Gastrocnemius medialis (tissue), 4 donors: Measurements from ENCODE around the gene AMN1.

Source experiments
- CTCF ChIP-seq, 5 experiments: fragments of 450-650 bp in 3 of 5; fragments of 200-600 bp in 2 of 5; sonication (generic) in 2 of 5; IDR thresholded peaks in 4 of 5; conservative IDR thresholded peaks in 1 of 5; 1 replicate in 4 of 5; 2 replicates in 1 of 5; pipeline ENCODE4 v1.5.1; 2016 to 2019; ENCODE audit warnings: antibody characterized with exemption in 5 of 5, mild to moderate bottlenecking in 3 of 5, moderate library complexity in 3 of 5
- POLR2A ChIP-seq, 2 donors: fragments of 450-650 bp; IDR thresholded peaks; one replicate each; pipeline ENCODE4 v1.6.1; 2017; ENCODE audit warnings: antibody characterized with exemption in 2 of 2, mild to moderate bottlenecking in 2 of 2, moderate library complexity in 2 of 2

GRCh38 chr12:31732926-31733548 is 4.2 kb upstream of the AMN1 start:
- TF ChIP-seq CTCF (IDR thresholded peaks at IDR 0.05 in 4 of 5, conservative IDR thresholded peaks at IDR 0.05 in 1 of 5) (no peak), POLR2A (IDR thresholded peaks at IDR 0.05) (no peak)
